Measurements from ENCODE around the gene ZMYND11. TPM values are rescaled to one million over a fixed set of nuclear protein-coding genes. Genes with fewer than 3 reads are reported as not detected.

The ZMYND11 gene
- total and polyA plus RNA-seq, 9 of the 15 experiments (the other 6 are each of a cell fraction or from before 2014, with no cell fraction given) = 2.7 to 13.8 (median 8.8) TPM

DNA sequence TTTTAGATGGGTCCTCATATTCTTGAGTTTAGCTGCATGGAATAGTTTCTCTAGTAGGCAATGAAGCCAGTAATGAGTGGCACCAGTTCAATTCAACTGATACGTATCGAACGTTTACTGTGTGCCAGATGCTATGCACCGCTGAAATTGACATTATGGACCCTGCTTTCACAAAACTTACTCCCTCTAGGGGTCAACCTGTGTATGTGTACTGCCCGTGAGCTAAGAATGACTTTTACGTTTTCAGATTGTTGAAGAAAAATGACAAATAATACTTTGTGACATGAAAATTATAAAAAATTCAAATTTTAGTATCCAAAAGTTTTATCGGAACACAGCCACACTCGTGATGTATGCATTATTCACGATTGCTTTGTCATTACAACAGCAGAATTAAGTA lies 95.5 kb downstream of the ZMYND11 start:
- Histone ChIP-seq H3K79me2 (ENCODE audit: control insufficient read depth, insufficient read depth, low read length) (no peaks in the 10 kb centered on the region), H3K4me3 (no peak overlapping the region), H3K36me3 (ENCODE audit: control insufficient read depth, insufficient read depth, low read length) (no peaks in the 10 kb centered on the region), H3K9me3 (replicated peaks; ENCODE audit: control insufficient read depth, insufficient read depth, low read depth, low read length) (no peaks in the 10 kb centered on the region), H3K9me1 (ENCODE audit: control insufficient read depth, insufficient read depth, low read length) (no peaks in the 10 kb centered on the region), H3K9ac (ENCODE audit: insufficient read depth in 1 of 2, low read depth in 2 of 2, low read length in 2 of 2) (no peak overlapping the region), H3K27ac (ENCODE audit: extremely low read depth, low read depth, low read length) (no peak overlapping the region), H3K4me2 (ENCODE audit: insufficient read depth, low read length) (no peak overlapping the region), H4K20me1 (replicated peaks; ENCODE audit: control insufficient read depth, insufficient read depth, low read length) (no peaks in the 10 kb centered on the region), H2AFZ (ENCODE audit: low read depth, low read length) (no peak overlapping the region), H3K27me3 (ENCODE audit: control insufficient read depth in 2 of 2, insufficient read depth in 2 of 2, low read length in 2 of 2) (no peaks in the 10 kb centered on the region), H3K4me1 (replicated peaks in 1 of 2; ENCODE audit: control insufficient read depth in 2 of 2, insufficient read depth in 2 of 2, low read length in 2 of 2) (no peaks in the 10 kb centered on the region)
- 48% methylated on average over 9 of the region's 9 CpGs for WGBS (ENCODE audit: insufficient coverage, low coverage, missing lambda C conversion rate)
- intact Hi-C loops (cut with micrococcal nuclease) = no loop called here
- CTCF ChIA-PET (ENCODE audit: low intra/inter-chr PET ratio) = no interaction called here
- FAIRE-seq = peak; percentile 85
- peak; percentile 88 for ATAC-seq
- no TSS peak for BruUV-seq (replicated peaks)
- TF ChIP-seq, protein P1, sequence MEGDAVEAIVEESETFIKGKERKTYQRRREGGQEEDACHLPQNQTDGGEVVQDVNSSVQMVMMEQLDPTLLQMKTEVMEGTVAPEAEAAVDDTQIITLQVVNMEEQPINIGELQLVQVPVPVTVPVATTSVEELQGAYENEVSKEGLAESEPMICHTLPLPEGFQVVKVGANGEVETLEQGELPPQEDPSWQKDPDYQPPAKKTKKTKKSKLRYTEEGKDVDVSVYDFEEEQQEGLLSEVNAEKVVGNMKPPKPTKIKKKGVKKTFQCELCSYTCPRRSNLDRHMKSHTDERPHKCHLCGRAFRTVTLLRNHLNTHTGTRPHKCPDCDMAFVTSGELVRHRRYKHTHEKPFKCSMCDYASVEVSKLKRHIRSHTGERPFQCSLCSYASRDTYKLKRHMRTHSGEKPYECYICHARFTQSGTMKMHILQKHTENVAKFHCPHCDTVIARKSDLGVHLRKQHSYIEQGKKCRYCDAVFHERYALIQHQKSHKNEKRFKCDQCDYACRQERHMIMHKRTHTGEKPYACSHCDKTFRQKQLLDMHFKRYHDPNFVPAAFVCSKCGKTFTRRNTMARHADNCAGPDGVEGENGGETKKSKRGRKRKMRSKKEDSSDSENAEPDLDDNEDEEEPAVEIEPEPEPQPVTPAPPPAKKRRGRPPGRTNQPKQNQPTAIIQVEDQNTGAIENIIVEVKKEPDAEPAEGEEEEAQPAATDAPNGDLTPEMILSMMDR (IDR thresholded peaks at IDR 0.05 in 2 of 3, conservative IDR thresholded peaks at IDR 0.05 in 1 of 3; ENCODE audit: insufficient read depth in 2 of 3, low read depth in 1 of 3, low read length in 3 of 3) = peak; percentile 39 to 55 (median 46); a peak in 4 of 6 replicates
- TF ChIP-seq ESRRA (IDR thresholded peaks at IDR 0.05; ENCODE audit: borderline replicate concordance, low read depth) (no peak), HDAC2 (IDR thresholded peaks at IDR 0.05) (no peak), RBM39 (optimal IDR thresholded peaks at IDR 0.05; ENCODE audit: low read depth, low read length) (no peak)
- TF ChIP-seq, protein P2, sequence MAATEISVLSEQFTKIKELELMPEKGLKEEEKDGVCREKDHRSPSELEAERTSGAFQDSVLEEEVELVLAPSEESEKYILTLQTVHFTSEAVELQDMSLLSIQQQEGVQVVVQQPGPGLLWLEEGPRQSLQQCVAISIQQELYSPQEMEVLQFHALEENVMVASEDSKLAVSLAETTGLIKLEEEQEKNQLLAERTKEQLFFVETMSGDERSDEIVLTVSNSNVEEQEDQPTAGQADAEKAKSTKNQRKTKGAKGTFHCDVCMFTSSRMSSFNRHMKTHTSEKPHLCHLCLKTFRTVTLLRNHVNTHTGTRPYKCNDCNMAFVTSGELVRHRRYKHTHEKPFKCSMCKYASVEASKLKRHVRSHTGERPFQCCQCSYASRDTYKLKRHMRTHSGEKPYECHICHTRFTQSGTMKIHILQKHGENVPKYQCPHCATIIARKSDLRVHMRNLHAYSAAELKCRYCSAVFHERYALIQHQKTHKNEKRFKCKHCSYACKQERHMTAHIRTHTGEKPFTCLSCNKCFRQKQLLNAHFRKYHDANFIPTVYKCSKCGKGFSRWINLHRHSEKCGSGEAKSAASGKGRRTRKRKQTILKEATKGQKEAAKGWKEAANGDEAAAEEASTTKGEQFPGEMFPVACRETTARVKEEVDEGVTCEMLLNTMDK (IDR thresholded peaks at IDR 0.05; ENCODE audit: borderline replicate concordance, insufficient read depth, low read depth, low read length, poor library complexity, severe bottlenecking) = peak; percentile 22
- in situ Hi-C loops (cut with MboI) = no loop called here
- DNase-seq (ENCODE audit: extremely low read depth in 1 of 4, low spot score in 3 of 4) = peak; percentile 20 to 39 (median 30)
- POLR2A ChIA-PET = no interaction called here

All from K562 (cell line).